HG02759 (cell line): ENCODE data around the gene FOLR1.
"Not testable (repeated sequence)": the region's sequence is repeated elsewhere in the genome, so short reads cannot be mapped to it uniquely, and the experiment has no call there.

Source experiments
- ATAC-seq: cut with Tn5 transposase; IDR thresholded peaks from one replicate; pipeline ENCODE4 v1.9.1; 2021; ENCODE audit warnings: mild to moderate bottlenecking, moderate library complexity; ENCODE audit not compliant: unreplicated experiment

Gene FOLR1

GRCh38 chr11:72191961-72192381, at the start of gene FOLR1:
TSS of gene FOLR1 (plus strand) at chr11:72192140. CDS start at chr11:72192174, 34 bp downstream.
- no peak for ATAC-seq

- not testable (repeated sequence) for ATAC-seq
Observed at GRCh38 chr11:72142543-72142942, 49.4 kb upstream of the FOLR1 start.

- no peak for ATAC-seq
Observed at GRCh38 chr11:72144807-72145565, 47.0 kb upstream of the FOLR1 start.

GRCh38 chr11:72146625-72147024, 45.3 kb upstream of the FOLR1 start:
- no peak for ATAC-seq

GRCh38 chr11:72150882-72151281, 41.1 kb upstream of the FOLR1 start:
- no peak for ATAC-seq

- not testable (repeated sequence) for ATAC-seq
Observed at GRCh38 chr11:72153874-72154273, 38.1 kb upstream of the FOLR1 start.

GRCh38 chr11:72154816-72155215, 37.1 kb upstream of the FOLR1 start:
- ATAC-seq, result no peak

GRCh38 chr11:72155751-72156150, 36.2 kb upstream of the FOLR1 start:
- ATAC-seq, result no peak

GRCh38 chr11:72157131-72157530, 34.8 kb upstream of the FOLR1 start:
- no peak for ATAC-seq

- ATAC-seq, result no peak
Observed at GRCh38 chr11:72160319-72160718, 31.6 kb upstream of the FOLR1 start.

- ATAC-seq, result no peak
Observed at GRCh38 chr11:72162891-72163492, 28.9 kb upstream of the FOLR1 start.

- not testable (repeated sequence) for ATAC-seq
Observed at GRCh38 chr11:72164187-72164586, 27.8 kb upstream of the FOLR1 start.

- ATAC-seq, result not testable (repeated sequence)
Observed at GRCh38 chr11:72169046-72169555, 22.8 kb upstream of the FOLR1 start.

GRCh38 chr11:72169754-72170153, 22.2 kb upstream of the FOLR1 start:
- ATAC-seq, result not testable (repeated sequence)

- not testable (repeated sequence) for ATAC-seq
Observed at GRCh38 chr11:72172043-72172442, 19.9 kb upstream of the FOLR1 start.

GRCh38 chr11:72173291-72173690, 18.6 kb upstream of the FOLR1 start:
- no peak for ATAC-seq

- ATAC-seq, result no peak
Observed at GRCh38 chr11:72174302-72175070, 17.5 kb upstream of the FOLR1 start.

- ATAC-seq, result no peak
Observed at GRCh38 chr11:72177656-72178055, 14.3 kb upstream of the FOLR1 start.

GRCh38 chr11:72179049-72179803, 12.7 kb upstream of the FOLR1 start:
- ATAC-seq, result no peak

GRCh38 chr11:72179804-72180396, 12.0 kb upstream of the FOLR1 start:
- no peak for ATAC-seq
